ENCODE measurements around the gene PRSS50. TPM values are rescaled to one million over a fixed set of nuclear protein-coding genes. Genes with fewer than 3 reads are reported as not detected.

The PRSS50 gene
- total and polyA plus RNA-seq, 9 donors, result 0.12 to 0.69 (median 0.32) TPM; not detected in 1

DNA sequence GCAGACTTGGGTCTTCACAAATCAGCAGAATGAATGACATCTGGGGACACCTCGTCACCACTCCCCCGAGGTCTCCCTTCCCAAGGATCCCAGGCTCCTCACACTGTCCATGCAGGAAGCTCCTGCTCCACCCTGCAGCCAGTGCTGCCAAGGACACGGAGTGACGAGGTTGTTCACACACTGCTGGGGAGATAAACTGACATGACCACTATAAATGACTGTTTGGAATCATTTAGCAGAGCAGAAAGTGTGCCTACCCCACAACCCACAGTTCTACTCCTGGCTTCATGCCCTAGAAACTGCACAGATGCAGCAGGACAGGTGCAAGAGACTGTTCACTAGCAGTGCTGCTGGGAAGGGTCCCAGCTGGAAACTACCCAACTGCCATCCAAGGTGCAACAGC, 19.7 kb upstream of the PRSS50 start:
- TF ChIP-seq EP300 (IDR thresholded peaks at IDR 0.05) (no peak), POLR2A (IDR thresholded peaks at IDR 0.05) (no peak)
- TF ChIP-seq, protein P1, sequence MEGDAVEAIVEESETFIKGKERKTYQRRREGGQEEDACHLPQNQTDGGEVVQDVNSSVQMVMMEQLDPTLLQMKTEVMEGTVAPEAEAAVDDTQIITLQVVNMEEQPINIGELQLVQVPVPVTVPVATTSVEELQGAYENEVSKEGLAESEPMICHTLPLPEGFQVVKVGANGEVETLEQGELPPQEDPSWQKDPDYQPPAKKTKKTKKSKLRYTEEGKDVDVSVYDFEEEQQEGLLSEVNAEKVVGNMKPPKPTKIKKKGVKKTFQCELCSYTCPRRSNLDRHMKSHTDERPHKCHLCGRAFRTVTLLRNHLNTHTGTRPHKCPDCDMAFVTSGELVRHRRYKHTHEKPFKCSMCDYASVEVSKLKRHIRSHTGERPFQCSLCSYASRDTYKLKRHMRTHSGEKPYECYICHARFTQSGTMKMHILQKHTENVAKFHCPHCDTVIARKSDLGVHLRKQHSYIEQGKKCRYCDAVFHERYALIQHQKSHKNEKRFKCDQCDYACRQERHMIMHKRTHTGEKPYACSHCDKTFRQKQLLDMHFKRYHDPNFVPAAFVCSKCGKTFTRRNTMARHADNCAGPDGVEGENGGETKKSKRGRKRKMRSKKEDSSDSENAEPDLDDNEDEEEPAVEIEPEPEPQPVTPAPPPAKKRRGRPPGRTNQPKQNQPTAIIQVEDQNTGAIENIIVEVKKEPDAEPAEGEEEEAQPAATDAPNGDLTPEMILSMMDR (IDR thresholded peaks at IDR 0.05), result no peak

DNA sequence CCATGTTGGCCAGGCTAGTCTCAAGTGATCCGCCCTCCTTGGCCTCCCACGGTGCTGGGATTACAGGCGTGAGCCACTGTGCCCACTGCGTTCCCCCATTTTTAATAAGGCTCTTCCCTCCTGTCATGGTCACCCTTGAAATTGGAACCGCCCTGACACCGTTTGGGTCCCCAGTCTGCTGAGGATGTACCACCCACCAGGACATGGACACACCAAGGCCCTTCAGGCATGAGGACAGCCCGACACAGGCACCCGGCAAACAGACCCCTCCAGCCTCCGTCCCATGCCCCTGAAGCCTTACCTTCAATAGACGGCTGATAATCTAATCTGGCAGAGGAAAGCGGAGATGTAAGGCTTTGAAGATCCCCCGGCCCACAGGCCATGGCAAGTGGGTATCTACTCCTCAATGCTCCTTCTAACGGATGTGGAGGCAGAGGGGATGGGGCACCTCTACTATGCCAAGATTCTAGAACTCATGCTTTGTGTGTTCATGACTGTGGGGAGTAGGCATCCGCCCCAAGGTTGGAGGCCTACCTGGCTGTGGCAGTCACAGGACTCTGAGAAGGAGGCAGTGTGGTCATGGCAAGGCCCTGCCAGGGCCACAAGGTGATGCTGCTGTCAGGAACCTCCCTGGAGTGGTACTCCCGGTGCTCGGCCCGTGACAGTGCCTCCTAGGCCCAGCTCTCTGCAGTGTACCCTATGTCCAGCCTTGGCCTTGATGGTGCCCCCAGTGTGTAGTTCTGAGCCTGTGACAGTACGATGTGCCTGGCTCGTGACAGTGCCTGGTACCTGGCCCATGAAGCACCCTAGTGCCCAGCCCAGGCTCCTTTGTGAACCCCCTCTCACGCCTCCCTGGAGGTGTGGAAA, 18.6 kb upstream of the PRSS50 start:
- no peak overlapping the region for H3K27ac ChIP-seq
- no peak for TF ChIP-seq POLR2A (IDR thresholded peaks at IDR 0.05)
- TF ChIP-seq, protein P1 (IDR thresholded peaks at IDR 0.05), result no peak
- no peak for TF ChIP-seq EP300 (IDR thresholded peaks at IDR 0.05)
- 83 to 92% (median 84%) methylated on average over 20 of the region's 20 CpGs for WGBS, 3 donors
- no peaks in the 10 kb centered on the region for H3K9me3 ChIP-seq
- no peak overlapping the region for H3K4me3 ChIP-seq
- no peaks in the 10 kb centered on the region for H3K4me1 ChIP-seq (ENCODE audit: insufficient read depth)
- intact Hi-C loops (cut with DNase I), result no loop called here
- H3K27me3 ChIP-seq, result no peaks in the 10 kb centered on the region
- no peaks in the 10 kb centered on the region for H3K36me3 ChIP-seq
- DNase-seq, result no peak

More for the DNA sequence above, 19.7 kb upstream of the PRSS50 start:
- Histone ChIP-seq H3K27me3 (no peaks in the 10 kb centered on the region), H3K27ac (no peak overlapping the region), H3K4me3 (no peak overlapping the region), H3K4me1 (ENCODE audit: insufficient read depth) (no peaks in the 10 kb centered on the region), H3K36me3 (no peaks in the 10 kb centered on the region), H3K9me3 (no peaks in the 10 kb centered on the region)
- DNase-seq, result no peak
- intact Hi-C loops (cut with DNase I), result no loop called here
- WGBS, 3 donors, result 33 to 63% (median 55%) methylated on average over 4 of the region's 4 CpGs

DNA sequence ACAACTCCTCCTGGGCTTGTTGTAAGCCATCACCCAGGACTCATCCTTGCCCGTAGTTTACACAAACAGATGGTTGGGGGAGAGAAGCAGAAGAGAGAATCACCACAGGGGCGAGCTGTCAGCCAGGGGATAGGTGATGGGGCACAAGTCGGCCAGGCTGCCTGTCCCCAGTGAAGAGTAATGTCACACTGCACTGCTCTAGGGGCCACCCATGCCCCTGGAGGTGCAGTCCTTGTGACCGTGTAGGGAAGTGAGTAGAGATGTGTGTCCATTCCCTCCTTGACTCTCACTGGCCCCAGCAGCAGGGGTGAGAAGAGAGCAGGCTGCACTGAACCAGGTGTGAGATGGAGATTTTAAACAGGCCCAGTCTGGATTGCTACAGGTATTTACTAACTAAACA, 17.1 kb upstream of the PRSS50 start:
- WGBS, 3 donors, result 59 to 68% (median 60%) methylated on average over 4 of the region's 4 CpGs

DNA sequence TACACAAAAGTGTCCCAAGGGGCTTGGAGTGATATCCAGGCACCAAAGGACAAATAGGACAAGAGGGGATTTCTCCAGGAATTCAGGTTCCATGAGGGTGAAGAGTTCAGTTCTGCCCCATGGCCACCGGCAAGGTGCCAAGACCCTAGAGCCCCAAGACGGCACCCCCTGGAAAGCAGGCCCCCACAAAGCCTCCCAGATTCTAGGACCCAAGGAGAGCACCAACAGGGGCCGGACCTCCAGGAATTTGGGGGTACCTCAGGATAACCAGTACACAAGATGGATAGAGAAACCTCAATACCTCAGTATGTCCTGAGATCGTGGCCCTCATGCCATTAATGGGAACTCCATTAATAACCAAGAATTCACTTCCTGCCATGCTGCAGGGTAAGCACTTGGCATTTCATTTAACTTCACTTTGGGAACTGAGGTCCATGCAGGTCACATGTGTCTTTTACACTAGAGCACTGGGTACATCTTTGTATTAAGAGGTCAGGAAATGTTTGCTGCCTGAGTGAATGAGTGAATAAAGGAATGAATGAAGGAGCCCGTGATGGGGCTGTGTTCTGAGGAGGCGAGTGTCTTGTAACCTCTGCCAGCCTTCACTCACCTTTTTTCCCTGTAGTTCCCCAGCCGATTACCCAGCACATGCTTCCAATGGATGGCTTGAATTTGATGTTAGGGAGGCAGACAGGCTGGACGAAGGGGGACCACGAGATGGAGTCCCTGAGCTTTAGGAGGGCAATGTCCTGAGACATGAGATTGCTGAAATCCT, 15.5 kb upstream of the PRSS50 start:
- DNase-seq, result no peak
- intact Hi-C loops (cut with DNase I), result no loop called here
- Histone ChIP-seq H3K4me3 (no peak overlapping the region), H3K4me1 (ENCODE audit: insufficient read depth) (no peaks in the 10 kb centered on the region), H3K27ac (no peak overlapping the region), H3K36me3 (no peaks in the 10 kb centered on the region), H3K9me3 (no peaks in the 10 kb centered on the region), H3K27me3 (no peaks in the 10 kb centered on the region)
- TF ChIP-seq POLR2A (IDR thresholded peaks at IDR 0.05) (no peak), EP300 (IDR thresholded peaks at IDR 0.05) (no peak)
- TF ChIP-seq, protein P1 (IDR thresholded peaks at IDR 0.05), result no peak
- WGBS, 3 donors, result 84 to 88% (median 86%) methylated on average over 9 of the region's 9 CpGs

More for the DNA sequence above, 17.1 kb upstream of the PRSS50 start:
- Histone ChIP-seq H3K27ac (no peak overlapping the region), H3K4me1 (ENCODE audit: insufficient read depth) (no peaks in the 10 kb centered on the region), H3K9me3 (no peaks in the 10 kb centered on the region), H3K27me3 (no peaks in the 10 kb centered on the region), H3K36me3 (no peaks in the 10 kb centered on the region), H3K4me3 (no peak overlapping the region)
- DNase-seq, result no peak
- intact Hi-C loops (cut with DNase I), result no loop called here
- TF ChIP-seq EP300 (IDR thresholded peaks at IDR 0.05) (no peak), POLR2A (IDR thresholded peaks at IDR 0.05) (no peak)
- TF ChIP-seq, protein P1 (IDR thresholded peaks at IDR 0.05), result no peak
